HG03095 (cell line): Measurements from ENCODE around the gene MYRIP.
"Not testable (repeated sequence)": the region's sequence is repeated elsewhere in the genome, so short reads cannot be mapped to it uniquely, and the experiment has no call there.

Source experiments
- ATAC-seq: cut with Tn5 transposase; IDR thresholded peaks from one replicate; pipeline ENCODE4 v1.9.1; 2021; ENCODE audit warnings: moderate library complexity; ENCODE audit not compliant: unreplicated experiment

Gene MYRIP

GRCh38 chr3:39805650-39806049 lies 3.8 kb upstream of the MYRIP start:
- no peak for ATAC-seq

GRCh38 chr3:39806820-39807219 lies 2.6 kb upstream of the MYRIP start:
- ATAC-seq, result no peak

- ATAC-seq, result no peak
Measured at GRCh38 chr3:39808467-39809180, 785 bp upstream of the MYRIP start.

- no peak for ATAC-seq
Measured at GRCh38 chr3:39809995-39810595, 686 bp downstream of the MYRIP start.

DNA sequence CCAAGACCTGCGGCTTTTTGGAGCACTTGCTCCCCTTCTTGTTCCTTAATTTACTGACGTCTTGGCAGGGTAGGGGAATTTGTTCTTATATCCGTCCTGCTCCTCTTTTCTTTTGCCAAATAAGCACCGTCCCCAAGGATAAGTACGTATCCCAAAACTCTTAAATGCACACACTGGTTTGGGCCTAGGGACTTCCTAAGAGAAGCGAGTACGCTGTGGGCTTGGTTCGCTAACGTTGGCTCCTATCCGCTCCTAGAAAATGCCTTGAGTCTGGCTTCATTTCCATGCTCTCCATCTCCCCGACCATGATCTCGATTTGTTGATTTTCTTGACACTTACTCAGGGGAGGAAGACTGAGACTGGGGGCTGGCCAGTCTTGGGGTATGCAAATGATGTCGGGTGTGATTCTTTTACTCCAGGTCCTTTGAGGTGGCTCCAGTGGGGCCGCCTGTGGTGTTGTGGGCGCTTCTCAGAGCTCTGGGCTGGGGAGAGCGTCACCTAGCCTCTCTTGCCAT lies 1.3 kb downstream of the MYRIP start:
- no peak for ATAC-seq

GRCh38 chr3:39811561-39811960 lies 2.2 kb downstream of the MYRIP start:
- no peak for ATAC-seq

DNA sequence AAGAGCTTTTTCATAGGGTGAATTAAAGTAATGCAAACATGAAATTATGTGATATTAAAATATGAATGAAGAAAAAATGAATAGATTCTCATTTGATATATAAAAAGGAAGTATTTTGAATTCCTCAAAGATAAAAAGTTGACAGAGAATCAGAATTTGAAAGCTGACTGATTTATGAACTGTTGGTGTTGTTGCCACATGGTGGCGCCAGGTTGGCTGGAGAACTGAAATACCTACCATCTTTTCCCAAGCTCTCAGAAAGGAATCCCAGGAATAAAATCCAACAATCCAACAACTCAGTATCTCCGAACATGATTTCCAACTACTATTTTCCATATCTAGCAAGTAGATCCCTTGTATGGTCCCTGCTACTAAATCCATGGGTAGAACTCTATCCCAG lies 3.1 kb downstream of the MYRIP start:
- ATAC-seq, result no peak

DNA sequence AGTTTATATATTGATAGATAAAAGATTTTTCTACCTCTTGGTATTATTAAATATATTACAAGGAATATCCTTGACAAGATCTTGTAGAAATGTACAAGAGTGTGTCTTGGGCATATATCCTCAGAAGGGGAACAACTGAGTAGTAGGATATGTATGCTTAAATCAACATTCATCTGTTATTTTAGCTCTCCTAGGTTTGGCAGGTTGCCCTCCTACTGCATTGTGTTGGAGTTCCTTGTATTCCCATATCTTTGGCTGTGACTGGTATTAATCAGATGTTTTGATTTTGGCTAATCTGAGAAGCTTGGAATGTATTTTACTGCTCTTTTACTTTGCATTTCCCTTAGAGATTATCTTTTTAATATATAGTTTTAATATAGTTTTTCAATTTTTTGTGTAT lies 4.6 kb downstream of the MYRIP start:
- no peak for ATAC-seq

DNA sequence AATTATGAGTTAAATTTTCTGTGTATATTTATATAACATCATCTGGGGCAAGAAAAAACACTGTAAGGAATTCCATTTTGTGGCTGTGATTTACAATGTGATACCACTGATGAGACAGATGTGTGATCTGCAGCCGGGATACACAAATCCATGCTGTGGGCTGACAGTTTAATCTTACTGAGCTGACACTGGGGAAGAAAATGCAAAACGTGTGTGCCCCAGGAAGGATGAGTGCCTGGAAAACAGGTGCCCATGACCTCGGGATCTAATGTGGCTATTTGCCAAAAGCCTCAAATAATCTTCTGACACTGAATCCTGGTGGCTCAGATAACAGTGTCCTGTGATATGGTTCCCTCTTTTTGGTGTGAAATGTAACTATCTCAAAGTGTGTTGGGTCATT lies 10.5 kb downstream of the MYRIP start:
- no peak for ATAC-seq

GRCh38 chr3:39833764-39834163 lies 24.4 kb downstream of the MYRIP start:
- not testable (repeated sequence) for ATAC-seq

- no peak for ATAC-seq
Measured at GRCh38 chr3:39839484-39839883, 30.1 kb downstream of the MYRIP start.

GRCh38 chr3:39843440-39843839 lies 34.0 kb downstream of the MYRIP start:
- ATAC-seq, result no peak

- ATAC-seq, result no peak
Measured at GRCh38 chr3:39848365-39848764, 39.0 kb downstream of the MYRIP start.

GRCh38 chr3:39849992-39850715 lies 40.7 kb downstream of the MYRIP start:
- no peak for ATAC-seq

DNA sequence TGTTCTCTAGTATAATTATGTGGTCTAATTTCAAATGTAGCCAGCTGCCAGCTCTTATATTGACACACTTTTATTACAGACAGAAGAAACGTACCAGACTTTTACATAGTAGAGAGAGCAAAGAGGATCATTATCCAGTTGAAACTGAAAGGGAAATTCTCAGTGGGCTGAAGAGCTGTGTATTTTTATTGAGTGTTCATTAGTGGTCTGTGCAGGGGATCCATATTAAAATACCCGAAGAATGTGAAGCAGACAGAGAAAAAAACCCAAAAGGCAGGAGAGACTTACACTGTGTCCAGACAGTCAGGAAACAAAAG lies 41.3 kb downstream of the MYRIP start:
- no peak for ATAC-seq

GRCh38 chr3:39855517-39855916 lies 46.1 kb downstream of the MYRIP start:
- ATAC-seq, result no peak

DNA sequence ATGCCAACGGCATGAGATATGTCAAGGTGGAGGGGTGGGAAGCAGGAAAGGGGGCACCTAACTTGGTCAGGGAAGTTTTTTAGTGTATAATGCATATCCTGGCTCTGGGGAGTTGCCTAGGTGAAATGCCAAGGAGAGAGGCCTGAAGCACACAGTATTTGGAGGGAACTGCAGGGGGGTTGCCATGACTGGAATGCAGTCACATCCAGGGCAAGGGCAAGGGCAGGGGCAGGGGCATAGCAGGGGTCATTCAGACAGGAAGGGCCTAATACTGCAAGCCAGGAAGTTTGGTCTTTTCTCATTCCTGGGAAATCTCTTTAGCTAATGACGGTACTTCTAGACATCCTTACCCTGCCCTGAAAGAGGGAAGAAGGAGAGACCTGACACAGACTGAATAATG lies 60.5 kb downstream of the MYRIP start:
- ATAC-seq, result no peak

DNA sequence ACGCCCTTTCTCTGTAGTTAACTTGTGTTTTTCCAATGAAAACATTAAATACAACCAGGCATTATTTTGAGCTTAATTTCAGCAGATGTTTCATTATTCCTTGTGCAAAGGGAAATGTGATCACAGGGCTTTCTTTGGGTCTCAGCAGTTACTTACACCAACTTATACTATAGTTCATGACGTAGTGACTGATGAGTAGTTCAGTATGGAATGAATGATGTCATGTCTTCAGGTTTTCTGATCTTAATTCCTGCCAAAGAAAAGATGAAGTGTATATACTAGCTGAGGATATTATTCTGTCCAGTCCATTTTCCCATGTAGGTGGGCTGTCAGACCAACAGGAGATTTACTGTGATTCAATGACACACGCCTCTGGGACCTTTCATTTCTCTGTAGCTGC lies 61.3 kb downstream of the MYRIP start:
- ATAC-seq, result no peak

DNA sequence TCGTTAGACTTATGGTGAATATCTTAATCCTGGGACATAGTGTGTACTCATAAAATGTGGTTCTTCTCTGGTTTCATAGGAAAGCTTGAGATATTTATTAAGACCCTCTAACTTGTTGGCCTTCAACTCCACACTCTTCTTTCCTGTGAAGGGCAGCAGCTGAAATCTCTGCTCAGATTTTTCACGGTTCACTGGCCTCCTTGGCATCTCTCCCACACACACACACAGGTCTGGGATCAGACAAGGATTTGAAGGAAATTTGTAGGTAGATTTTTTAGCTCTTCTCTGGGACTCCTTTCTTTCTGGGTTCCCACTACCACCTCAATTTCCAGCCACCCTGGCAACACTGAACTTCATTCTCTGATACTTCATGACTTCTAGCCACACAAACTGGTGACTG lies 70.2 kb downstream of the MYRIP start:
- no peak for ATAC-seq

- ATAC-seq, result no peak
Measured at GRCh38 chr3:39882111-39882510, 72.7 kb downstream of the MYRIP start.

GRCh38 chr3:39892068-39892467 lies 82.7 kb downstream of the MYRIP start:
- no peak for ATAC-seq

DNA sequence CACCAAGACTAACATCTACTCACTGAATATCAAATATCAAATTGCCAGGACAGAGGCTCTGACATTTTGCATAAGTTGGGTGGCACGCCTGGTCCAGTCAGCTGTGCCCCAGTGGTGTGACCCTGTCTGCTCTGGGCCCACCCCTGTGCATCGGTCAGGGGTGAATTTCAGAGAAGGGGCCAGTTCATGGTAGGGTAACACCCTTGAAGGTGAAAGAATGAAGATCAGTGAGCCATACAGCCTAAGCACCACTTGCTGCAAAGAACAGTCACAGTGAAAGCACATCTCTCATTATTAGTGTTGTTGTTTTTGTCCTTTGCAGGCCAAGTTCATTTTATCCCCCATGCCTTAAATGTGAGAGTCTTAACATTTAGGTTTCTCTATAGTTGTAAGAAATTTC lies 86.8 kb downstream of the MYRIP start:
- ATAC-seq, result no peak
